ENCODE measurements around the gene TACR3.
"Not testable (repeated sequence)": the region's sequence is repeated elsewhere in the genome, so short reads cannot be mapped to it uniquely, and the experiment has no call there.

Gene TACR3

DNA sequence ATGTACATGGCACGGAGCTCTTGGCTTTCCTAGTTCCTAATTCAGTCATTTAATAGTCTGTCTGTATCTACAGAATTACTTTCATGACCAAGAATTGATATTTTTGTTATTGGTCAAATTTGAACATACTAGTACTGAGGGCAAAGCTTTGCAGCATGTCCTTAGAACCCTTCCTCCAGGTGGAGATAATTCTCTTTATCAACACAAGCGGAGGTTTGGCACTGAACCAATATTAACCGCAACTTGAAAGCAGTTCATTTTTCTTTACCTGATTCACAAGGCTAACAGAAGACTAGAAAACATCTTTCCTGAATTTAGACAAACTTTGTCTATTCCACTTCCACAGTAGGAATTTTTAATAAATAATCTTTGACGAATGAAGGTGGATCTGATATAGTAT is 73.8 kb downstream of the TACR3 start:
- no peak overlapping the region for H3K4me3 Mint-ChIP-seq
- H3K36me3 Mint-ChIP-seq (ENCODE audit: low read depth): no peaks in the 10 kb centered on the region
- H3K4me1 Mint-ChIP-seq (ENCODE audit: low read depth): no peaks in the 10 kb centered on the region
- no peak for DNase-seq
- H3K27ac Mint-ChIP-seq: no peak overlapping the region
- no peaks in the 10 kb centered on the region for H3K27me3 Mint-ChIP-seq
- H3K9me3 Mint-ChIP-seq: peaks cover 10% of the 10 kb centered on the region

DNA sequence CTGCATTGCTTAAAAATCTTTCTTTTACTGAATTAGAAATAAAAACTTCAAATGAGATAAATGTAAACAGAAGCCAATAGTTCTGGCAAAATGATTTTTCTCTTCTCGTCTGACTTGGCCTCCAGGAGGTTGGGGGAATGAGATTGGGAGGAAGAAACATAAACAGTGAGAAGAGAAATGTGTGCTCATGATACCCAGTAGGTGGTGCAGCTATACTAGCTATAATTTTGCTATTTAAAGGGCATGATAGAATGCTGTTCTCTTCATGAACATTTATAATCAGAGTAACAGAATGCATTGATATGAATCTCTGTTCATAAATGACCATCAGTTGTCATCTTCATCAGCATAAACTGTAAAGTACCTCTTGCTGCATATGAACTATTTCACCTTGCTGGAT is 85.5 kb downstream of the TACR3 start:
- DNase-seq: no peak
- peaks cover 7% of the 10 kb centered on the region for H3K9me3 Mint-ChIP-seq
- no peak overlapping the region for H3K4me3 Mint-ChIP-seq
- H3K4me1 Mint-ChIP-seq (ENCODE audit: low read depth): no peaks in the 10 kb centered on the region
- no peak overlapping the region for H3K27ac Mint-ChIP-seq
- H3K36me3 Mint-ChIP-seq (ENCODE audit: low read depth): no peaks in the 10 kb centered on the region
- H3K27me3 Mint-ChIP-seq: no peaks in the 10 kb centered on the region

DNA sequence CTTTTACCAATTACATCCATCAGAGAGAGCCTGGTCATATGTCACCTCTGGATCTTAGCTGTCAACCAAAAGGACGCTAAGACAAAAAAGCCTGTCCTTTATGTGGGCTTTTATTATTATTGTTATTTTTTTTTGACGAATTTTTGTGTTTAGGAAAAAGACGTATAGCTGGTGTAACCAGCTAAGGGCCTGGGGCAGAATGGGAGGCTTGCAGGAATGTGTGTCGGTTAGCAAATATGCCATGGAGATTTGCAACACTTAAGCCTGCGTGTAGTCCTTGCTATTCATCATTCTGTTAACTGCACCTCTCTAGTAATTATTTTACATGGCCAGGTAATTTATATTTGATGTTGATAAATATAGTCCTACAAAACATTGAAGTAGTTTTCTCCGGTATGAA is 93.5 kb downstream of the TACR3 start:
- no peaks in the 10 kb centered on the region for H3K4me1 Mint-ChIP-seq (ENCODE audit: low read depth)
- no peak for DNase-seq
- H3K27ac Mint-ChIP-seq: no peak overlapping the region
- no peak overlapping the region for H3K4me3 Mint-ChIP-seq
- no peaks in the 10 kb centered on the region for H3K36me3 Mint-ChIP-seq (ENCODE audit: low read depth)
- H3K9me3 Mint-ChIP-seq: peaks cover 13% of the 10 kb centered on the region
- H3K27me3 Mint-ChIP-seq: no peaks in the 10 kb centered on the region

DNA sequence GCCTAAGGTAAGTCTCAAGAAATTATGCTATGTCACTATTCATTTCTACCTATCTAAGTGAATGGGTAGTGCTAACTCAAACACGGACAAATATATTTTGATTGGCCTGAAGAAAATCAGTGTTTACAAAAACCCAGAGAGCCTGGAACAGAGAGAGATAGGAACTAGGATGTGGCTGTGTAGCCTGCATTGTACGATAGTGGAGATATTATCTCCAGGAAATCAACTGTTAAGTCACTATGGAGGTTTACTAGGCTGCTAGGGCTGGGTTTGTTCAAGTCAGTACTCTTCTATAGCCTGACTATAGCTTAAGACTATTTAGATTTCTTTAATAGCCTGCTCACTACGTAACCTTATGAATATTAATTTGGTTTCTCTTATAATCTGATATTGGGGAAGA is 127.9 kb downstream of the TACR3 start:
- Mint-ChIP-seq H3K4me1 (ENCODE audit: low read depth) (no peaks in the 10 kb centered on the region), H3K9me3 (peaks cover 3% of the 10 kb centered on the region), H3K4me3 (no peak overlapping the region), H3K27me3 (no peaks in the 10 kb centered on the region), H3K36me3 (ENCODE audit: low read depth) (no peaks in the 10 kb centered on the region), H3K27ac (no peak overlapping the region)
- no peak for DNase-seq

DNA sequence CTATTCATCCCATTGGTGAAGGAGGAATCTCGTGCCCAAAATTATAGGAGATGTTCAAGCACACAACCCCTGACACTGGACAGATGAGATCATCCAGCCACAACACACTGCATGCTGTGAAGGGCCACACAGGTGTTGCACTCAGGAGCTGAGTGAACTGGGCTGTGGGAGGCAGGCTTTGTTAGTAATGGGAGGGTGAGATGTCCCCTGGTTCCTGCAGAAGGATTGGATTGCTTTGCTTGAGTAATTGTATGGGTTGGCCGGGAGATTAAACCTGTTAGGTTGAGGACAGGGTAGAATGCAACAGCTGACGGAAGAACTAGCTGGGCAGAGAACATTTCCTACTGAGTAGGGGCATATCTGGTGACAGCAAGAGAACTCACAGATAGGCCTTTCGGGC is 152.2 kb downstream of the TACR3 start:
- Mint-ChIP-seq H3K4me1 (ENCODE audit: low read depth) (no peaks in the 10 kb centered on the region), H3K36me3 (ENCODE audit: low read depth) (no peaks in the 10 kb centered on the region)
- no peak for DNase-seq

DNA sequence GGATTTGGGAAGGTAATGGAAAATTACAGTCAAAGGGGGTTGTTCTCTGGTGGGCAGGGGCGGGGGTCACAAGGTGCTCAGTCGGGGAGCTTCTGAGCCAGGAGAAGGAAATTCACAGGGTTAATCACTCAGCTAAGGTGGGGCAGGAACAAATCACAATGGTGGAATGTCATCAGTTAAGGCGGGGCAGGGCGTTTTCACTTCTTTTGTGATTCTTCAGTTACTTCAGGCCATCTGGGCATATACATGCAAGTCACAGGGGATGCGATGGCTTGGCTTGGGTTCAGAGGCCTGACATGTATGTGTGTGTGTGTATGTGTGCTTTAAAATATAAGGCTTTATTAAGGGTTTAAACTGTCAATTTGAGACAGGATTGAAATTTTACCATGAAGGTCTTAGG is 160.6 kb downstream of the TACR3 start:
- H3K36me3 Mint-ChIP-seq (ENCODE audit: low read depth); H3K4me3 Mint-ChIP-seq; DNase-seq; H3K27me3 Mint-ChIP-seq; H3K27ac Mint-ChIP-seq; H3K4me1 Mint-ChIP-seq (ENCODE audit: low read depth); H3K9me3 Mint-ChIP-seq: not testable (repeated sequence)

More for the DNA sequence above, 152.2 kb downstream of the TACR3 start:
- H3K9me3 Mint-ChIP-seq: peaks cover 6% of the 10 kb centered on the region
- no peak overlapping the region for H3K4me3 Mint-ChIP-seq
- no peaks in the 10 kb centered on the region for H3K27me3 Mint-ChIP-seq
- H3K27ac Mint-ChIP-seq: no peak overlapping the region

Data from activated T-cell treated with anti-CD3 and anti-CD28 coated beads, Interleukin-2, amount 50 U/mL, for 24 hours (primary cell).